Urinary bladder (tissue), 4 donors: ENCODE results near the gene NCOA7. TPM values are rescaled to one million over a fixed set of nuclear protein-coding genes. Genes with fewer than 3 reads are reported as not detected.
"Not testable (repeated sequence)": the region's sequence is repeated elsewhere in the genome, so short reads cannot be mapped to it uniquely, and the experiment has no call there.

ENCODE experiments used
- DNase-seq: peaks from one replicate; pipeline ENCODE4 v3.0.0-alpha.2; 2015; ENCODE audit errors: extremely low spot score
- H3K27ac ChIP-seq: one replicate; pipeline ENCODE4 v1.5.1; 2013; ENCODE audit warnings: low read depth, mild to moderate bottlenecking, moderate library complexity
- H3K36me3 ChIP-seq: one replicate; pipeline ENCODE4 v1.6.1; 2013; ENCODE audit warnings: mild to moderate bottlenecking, moderate library complexity; ENCODE audit not compliant: insufficient read depth
- H3K4me1 ChIP-seq: one replicate; pipeline ENCODE4 v1.6.1; 2013; ENCODE audit warnings: mild to moderate bottlenecking, moderate library complexity; ENCODE audit not compliant: insufficient read depth
- H3K4me3 ChIP-seq: one replicate; pipeline ENCODE4 v1.5.1; 2013; ENCODE audit warnings: low read depth, low read length
- whole genome bisulfite sequencing: extraction: QIAGEN DNeasy Blood & Tissue Kit; methylation state at CpG from one replicate; pipeline ENCODE4 v1.1.7; 2013; 5-methylcytosine and 5-hydroxymethylcytosine counted together
- polyA plus RNA-seq: library from polyadenylated mRNA; stranded (reverse); fragments of 200-250 nt; gene quantifications from one replicate; pipeline ENCODE4 v1.2.3, GENCODE V29; 2013
- total RNA-seq: library from RNA; depleted of rRNA; stranded (reverse); fragments of >200 nt; gene quantifications from one replicate; pipeline ENCODE4 v1.2.3, GENCODE V29; 2014
- donor health status: healthy with polysubstance abuse.
- donor health status: healthy.

Gene NCOA7
- total and polyA plus RNA-seq, 2 donors, result 29.4 to 38.0 TPM

DNA sequence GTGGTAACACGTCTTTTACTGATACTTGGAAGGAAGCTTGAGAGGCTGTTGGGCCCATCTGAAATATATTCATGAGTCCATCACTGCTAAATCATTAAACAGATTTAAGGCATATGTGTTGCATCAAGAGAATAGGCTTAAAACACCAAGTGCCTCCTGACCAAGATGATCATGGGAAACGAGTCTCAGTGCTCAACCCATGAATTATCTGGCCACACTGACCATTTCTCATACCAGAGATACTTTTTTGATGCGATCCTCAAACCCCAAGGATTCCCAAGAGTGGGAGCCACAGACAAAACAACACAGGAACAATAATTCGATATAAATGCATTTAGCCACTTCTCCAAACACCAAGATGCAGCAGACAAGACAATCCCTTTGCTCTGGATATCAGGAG lies 24.1 kb upstream of the NCOA7 start:
- DNase-seq, result no peak
- H3K4me1 ChIP-seq, result no peaks in the 10 kb centered on the region
- H3K27ac ChIP-seq, result no peak overlapping the region
- no peaks in the 10 kb centered on the region for H3K36me3 ChIP-seq
- WGBS, result 70% methylated on average over 4 of the region's 4 CpGs
- no peak overlapping the region for H3K4me3 ChIP-seq

DNA sequence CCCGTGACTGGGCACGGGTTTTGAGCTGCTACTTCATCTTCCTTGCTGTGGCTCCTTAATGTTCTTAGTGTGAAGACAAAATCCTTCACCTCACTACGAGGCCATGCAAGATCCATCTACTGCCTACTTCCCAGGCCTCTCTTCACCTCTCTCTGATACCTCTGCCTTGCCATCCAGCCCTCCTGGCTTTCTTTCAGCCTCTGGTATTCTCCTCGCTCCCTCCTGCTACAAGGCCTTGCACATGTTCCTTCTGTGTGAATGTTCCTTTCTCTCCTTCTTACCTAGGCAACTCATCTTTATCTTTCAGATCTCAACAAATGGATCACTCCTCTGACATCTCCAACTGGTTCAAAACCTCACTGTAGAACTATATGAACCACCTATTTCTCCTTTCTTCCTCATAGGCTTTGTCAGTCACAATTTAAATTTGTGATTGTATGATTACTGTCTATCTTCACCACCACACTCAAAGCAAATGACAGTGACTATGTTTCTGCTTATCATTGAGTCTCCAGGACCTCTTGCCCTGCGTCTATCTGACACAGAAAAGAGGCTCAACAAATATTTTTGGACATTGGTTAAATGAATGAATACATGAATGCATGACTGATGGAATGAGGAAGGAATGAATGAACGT lies 21.5 kb upstream of the NCOA7 start:
- Histone ChIP-seq H3K27ac (no peak overlapping the region), H3K36me3 (no peaks in the 10 kb centered on the region), H3K4me1 (no peaks in the 10 kb centered on the region), H3K4me3 (no peak overlapping the region)
- 62% methylated on average over 6 of the region's 6 CpGs for WGBS
- no peak for DNase-seq

DNA sequence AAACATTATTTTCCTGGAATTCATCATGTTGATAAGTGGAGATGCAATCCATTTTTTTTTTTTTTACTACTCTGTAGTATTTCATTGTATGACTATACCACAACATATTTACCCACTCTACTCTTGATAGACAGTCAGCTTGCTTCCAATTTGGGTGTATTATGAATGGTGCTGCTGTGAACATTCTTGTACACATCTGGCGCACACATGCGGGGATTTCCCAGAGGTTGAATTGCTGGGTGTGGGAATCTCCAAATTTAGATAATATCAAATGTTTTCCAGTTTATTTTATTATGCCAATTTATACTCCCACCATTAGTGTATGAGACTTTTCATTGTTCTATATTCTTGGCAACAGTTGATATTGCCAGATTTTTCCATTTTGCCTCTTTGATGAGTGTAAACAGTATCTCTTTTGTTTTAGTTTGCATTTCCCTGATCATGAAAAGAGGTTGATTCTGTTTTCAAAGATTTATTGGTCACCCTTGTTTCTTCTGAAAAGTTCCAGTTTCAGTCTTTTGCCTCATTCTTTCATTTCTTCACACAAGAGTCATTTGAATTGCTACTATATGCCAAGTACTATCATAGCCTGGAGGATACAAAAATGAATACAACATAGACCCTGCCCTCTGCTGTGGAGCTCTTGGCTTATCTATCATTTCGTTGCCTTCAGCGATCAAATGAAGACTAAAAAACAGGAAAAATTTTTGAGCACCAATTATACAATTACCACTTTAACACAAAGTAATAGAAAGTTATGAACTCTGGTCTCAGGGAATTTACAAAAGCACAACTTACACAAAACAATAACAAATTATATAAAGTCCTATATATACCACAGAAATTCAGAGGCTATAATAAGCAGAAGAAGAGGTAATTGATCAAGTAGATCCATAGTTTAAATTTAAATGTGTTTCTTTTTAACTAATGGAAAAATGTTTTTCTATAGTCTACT lies 17.1 kb upstream of the NCOA7 start:
- Histone ChIP-seq H3K4me3 (no peak overlapping the region), H3K36me3 (no peaks in the 10 kb centered on the region), H3K4me1 (no peaks in the 10 kb centered on the region), H3K27ac (no peak overlapping the region)
- no peak for DNase-seq
- 80% methylated on average over 4 of the region's 4 CpGs for WGBS

DNA sequence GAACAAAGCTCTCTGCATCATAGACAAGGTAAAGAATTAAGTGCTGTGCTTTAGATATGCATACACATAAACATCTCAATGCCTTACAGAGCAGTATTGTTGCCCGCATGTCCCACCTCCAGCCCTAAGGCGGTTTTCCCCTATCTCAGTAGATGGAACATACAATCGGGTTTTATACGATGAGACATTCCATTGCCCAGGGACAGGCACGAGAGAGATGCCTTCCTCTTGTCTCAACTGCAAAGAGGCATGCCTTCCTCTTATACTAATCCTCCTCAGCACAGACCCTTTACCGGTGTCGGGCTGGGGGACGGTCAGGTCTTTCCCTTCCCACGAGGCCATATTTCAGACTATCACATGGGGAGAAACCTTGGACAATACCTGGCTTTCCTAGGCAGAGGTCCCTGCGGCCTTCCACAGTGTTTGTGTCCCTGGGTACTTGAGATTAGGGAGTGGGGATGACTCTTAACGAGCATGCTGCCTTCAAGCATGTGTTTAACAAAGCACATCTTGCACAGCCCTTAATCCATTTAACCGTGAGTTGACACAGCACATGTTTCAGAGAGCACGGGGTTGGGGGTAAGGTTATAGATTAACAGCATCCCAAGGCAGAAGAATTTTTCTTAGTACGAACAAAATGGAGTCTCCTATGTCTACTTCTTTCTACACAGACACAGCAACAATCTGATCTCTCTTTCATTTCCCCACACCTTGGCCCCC lies 14.5 kb upstream of the NCOA7 start:
- not testable (repeated sequence) for H3K27ac ChIP-seq, H3K4me3 ChIP-seq, DNase-seq, H3K4me1 ChIP-seq, H3K36me3 ChIP-seq
- WGBS, result 59% methylated on average over 14 of the region's 14 CpGs

DNA sequence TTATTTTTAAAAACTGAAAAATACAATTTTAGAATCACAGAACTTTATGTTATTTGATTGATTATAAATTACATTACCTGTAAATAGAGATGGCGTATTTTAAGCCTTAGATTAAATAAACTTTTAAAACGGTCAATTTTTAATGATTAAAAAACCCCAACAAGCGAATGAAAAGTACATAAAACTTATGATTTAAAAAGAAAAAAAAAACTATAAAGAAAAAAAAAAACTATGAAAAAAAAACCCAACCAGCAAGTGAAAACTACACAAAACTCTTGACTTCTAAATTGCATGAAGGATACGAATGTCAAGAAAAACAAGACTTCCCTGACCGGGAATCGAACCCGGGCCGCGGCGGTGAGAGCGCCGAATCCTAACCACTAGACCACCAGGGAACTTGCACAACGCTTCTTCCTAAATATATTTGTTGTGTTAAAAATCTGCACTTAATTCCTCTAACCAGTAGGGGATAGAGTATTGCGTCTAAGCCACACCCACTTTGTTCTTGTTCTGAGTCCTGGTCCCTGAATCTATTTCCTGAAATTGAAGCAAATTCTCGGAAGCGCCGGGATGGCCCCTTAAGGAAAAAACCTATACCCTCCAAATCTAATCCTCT lies 10.7 kb upstream of the NCOA7 start:
- 13% methylated on average over 17 of the region's 17 CpGs for WGBS
- H3K27ac ChIP-seq, result peak overlapping the region; percentile 90
- peak overlapping the region; percentile 52 for H3K4me3 ChIP-seq
- no peaks in the 10 kb centered on the region for H3K36me3 ChIP-seq
- H3K4me1 ChIP-seq, result no peaks in the 10 kb centered on the region
- DNase-seq, result peak; percentile 95

DNA sequence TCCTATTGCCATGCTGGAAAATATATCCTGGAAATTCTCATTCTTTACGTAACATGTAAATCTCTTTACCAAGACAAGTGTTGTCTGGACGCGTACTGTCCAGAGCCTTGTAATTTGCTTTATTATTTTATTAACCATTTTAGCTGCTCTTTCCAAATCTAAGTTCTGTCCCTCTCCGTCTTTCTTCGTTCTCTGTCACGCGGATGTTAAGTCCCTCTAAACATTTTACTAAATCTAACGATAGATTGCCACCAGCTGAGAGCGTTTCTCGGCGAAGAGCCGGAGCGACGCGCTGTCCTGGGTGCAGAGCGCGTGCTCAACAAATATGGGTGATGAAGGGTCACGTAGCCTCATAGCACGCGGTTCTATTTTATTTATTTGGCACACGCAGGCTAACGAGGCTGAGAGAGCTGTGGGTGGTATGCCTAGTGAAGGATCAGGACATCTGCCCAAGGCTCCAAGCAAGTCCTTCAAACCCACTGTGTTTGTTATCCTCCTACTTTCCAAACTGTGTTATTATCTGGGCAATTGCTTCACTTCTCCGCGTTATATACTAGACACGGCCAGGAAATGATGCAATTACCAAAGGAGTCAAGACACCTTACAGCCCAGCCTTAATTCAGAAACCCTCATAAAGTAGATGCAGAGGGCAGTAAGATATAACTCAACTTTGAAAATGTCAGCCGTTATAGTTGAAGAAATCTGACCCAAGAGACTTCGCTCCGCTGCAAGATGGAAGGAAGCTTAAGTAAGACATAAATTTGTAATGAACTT lies 10.0 kb upstream of the NCOA7 start:
- no peaks in the 10 kb centered on the region for H3K4me1 ChIP-seq
- H3K27ac ChIP-seq, result peak overlapping the region; percentile 90
- WGBS, result under 1% methylated on average over 28 of the region's 28 CpGs
- peak; percentile 53 for DNase-seq
- peak overlapping the region; percentile 52 for H3K4me3 ChIP-seq
- H3K36me3 ChIP-seq, result no peaks in the 10 kb centered on the region

DNA sequence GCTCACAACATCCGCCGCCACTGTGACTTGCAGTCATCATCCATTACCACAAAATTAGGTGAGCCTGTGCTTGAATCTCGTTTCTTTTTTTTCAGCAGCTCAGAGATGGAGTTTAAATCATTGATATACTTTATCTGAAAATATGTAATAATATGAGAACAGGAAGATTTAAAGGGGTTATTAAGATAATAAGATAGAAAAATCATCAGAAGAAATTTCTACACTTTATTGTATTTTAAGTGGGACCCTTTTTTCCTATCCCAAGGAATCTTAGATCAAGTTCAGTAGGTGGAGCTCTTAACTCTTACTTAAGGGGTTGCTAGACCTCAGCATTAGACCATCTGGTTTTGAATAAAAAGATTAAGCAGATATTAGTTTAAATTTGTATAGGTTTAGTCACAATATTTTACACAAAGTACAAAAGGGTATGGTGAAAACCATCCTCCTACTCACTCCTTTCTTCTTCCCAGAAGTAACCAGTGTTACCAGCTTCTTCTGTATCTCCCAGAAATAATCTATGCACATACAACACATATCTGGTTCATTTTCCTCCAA lies 9.4 kb upstream of the NCOA7 start:
- WGBS, result under 1% methylated on average over 3 of the region's 3 CpGs
- H3K27ac ChIP-seq, result peak overlapping the region; percentile 90
- H3K4me1 ChIP-seq, result no peaks in the 10 kb centered on the region
- H3K4me3 ChIP-seq, result peak overlapping the region; percentile 52
- no peaks in the 10 kb centered on the region for H3K36me3 ChIP-seq
- DNase-seq, result no peak

DNA sequence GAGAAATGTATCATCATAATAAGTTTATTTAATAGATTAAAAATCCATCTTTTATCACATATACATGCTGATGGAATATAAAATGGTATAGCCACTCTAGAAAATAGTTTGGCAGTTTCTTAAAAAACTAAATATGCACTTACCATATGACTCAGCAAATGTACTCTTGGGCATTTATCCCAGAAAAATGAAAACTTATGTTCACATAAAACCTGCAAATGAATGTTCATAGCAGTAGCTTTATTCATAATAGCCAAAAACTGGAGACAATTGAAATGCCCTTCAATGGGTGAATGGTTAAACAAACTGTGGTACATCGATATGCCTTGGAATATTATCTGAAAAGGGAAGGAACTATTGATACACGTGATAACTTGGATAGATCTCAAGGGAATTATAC lies 6.4 kb upstream of the NCOA7 start:
- no peak overlapping the region for H3K4me3 ChIP-seq
- H3K36me3 ChIP-seq, result no peaks in the 10 kb centered on the region
- DNase-seq, result no peak
- no peaks in the 10 kb centered on the region for H3K4me1 ChIP-seq
- H3K27ac ChIP-seq, result no peak overlapping the region
- 84% methylated on average over 2 of the region's 2 CpGs for WGBS

DNA sequence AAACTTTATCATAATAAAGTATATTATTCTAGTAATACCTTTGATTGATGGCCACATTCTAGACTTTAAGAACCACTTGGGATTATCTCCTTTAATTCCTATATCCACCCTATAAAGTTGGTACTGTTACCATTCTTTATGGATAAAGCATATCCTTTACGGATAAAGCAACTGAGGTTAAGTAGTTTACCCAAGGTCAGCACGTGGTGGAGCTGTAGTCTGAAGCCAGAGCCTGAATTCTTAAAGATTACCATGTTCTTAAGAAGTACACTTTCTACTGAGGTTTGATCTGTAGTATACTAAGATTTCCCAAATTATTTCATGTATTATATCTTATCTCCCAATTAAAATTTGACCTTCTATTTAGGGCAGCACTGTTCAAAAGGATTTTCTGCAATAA lies 3.0 kb upstream of the NCOA7 start:
- no peaks in the 10 kb centered on the region for H3K4me1 ChIP-seq
- DNase-seq, result no peak
- H3K4me3 ChIP-seq, result no peak overlapping the region
- WGBS, result 26% methylated on average over 2 of the region's 2 CpGs
- no peaks in the 10 kb centered on the region for H3K36me3 ChIP-seq
- H3K27ac ChIP-seq, result no peak overlapping the region

DNA sequence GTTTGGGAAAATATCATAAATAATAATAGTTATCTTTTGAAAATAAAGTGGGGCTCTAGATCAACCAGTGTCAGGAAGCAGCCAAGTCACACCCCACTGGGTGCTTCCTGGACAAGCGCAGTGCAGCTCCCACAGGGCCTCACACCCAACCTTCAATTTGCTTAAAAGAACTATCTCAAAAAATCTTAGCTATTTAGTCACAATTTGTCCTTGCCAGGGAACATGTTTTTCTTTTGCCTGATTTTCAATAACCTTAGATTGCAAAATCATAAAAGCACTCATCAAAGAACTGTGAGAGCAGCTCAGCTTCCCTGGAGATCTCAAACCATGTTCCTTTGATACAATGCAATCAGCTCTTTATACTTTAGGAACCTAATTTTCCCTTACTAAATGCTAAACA lies 1.6 kb upstream of the NCOA7 start:
- H3K4me1 ChIP-seq, result no peaks in the 10 kb centered on the region
- WGBS, result 64% methylated on average over 1 of the region's 1 CpG
- H3K27ac ChIP-seq, result no peak overlapping the region
- DNase-seq, result no peak
- H3K36me3 ChIP-seq, result no peaks in the 10 kb centered on the region
- no peak overlapping the region for H3K4me3 ChIP-seq

DNA sequence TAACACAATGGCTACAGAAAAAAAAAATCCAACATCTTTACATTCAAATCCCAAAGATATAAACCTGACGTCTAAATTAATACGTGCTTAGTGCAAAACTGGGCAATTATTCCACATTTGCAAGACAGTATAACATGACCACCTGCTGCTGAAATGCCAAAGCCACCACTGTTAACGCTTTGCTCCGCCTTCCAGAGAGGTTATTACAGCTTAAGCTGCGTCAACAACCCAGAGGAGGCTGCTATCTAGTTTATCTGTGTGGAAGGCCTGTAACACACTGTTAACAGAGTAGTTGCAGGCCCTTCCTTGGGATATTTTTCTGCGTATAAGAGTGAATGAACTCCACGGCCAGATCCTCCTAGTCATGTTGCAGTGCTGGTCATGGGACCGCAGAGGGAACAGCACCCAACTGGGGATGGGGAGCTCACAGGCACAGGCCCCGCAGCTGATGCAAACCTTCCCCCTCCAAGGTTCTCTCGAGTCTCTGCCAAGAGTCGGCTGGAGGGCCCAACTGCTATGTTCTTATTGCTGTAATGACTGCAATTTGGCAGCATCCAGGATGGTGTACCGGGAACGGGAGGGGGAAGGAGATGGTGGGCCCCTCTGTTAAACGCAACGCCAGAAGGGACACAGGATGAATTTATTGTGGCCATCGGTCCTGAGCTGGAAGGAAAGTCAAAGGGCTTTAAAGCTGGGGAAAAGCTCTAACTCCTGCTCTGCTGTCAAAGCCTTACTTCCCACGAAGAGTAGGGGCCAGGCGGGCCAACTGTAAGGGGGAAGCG lies 993 bp upstream of the NCOA7 start:
- 11% methylated on average over 19 of the region's 19 CpGs for whole genome bisulfite sequencing
- no peaks in the 10 kb centered on the region for H3K36me3 ChIP-seq
- DNase-seq, result no peak
- peak overlapping the region; percentile 98 for H3K27ac ChIP-seq
- H3K4me3 ChIP-seq, result peak overlapping the region; percentile 87
- H3K4me1 ChIP-seq, result no peaks in the 10 kb centered on the region

DNA sequence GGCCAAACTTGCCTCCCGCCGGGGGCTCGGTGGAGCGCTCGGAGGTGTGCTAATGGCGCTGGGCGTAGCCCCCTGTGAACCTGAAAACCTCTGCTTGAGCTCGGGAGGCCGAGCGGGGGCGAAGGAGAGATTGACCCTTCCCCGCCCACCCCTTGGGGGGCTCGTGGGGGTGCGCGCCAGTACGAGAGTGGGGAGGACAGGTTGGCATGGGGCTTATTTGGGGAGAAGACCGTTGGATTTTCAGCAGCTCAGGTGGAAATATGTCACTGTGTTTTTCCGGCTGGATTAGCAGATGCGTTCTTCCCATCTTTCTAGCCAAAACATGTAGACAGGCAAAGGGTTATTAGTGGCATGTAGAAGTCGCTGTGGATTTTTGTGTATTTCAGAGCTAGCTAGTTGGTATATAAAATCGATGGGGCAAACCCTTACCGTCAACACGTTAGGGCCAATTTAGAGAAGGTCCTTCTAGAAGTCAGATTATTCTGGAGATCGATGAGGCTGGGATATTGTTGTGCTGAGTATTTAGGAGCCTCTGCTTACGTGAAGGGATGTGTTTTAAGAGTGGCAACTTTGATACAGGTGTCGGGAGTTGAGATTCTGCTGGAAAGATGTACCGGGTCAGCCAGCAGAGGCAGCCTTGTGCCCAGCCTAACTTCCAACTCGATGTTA lies 525 bp downstream of the NCOA7 start:
- Histone ChIP-seq H3K4me3 (peak overlapping the region; percentile 87), H3K36me3 (no peaks in the 10 kb centered on the region), H3K27ac (peak overlapping the region; percentile 68), H3K4me1 (peaks cover 2% of the 10 kb centered on the region)
- no peak for DNase-seq
- WGBS, result under 1% methylated on average over 28 of the region's 28 CpGs
